Trophoblast cell (in vitro differentiated cells and primary cell): ENCODE measurements around the gene SIPA1L3.

Experiments used
- DNase-seq, 2 donors: peaks; one replicate each; pipeline ENCODE4 v3.0.0-alpha.2; 2016
- H2AFZ ChIP-seq: 2 replicates; pipeline ENCODE4 v1.6.1; 2013; ENCODE audit warnings: low read length, moderate library complexity, mild to moderate bottlenecking; ENCODE audit not compliant: insufficient read depth, poor library complexity
- H2AK5ac ChIP-seq: 2 replicates; pipeline ENCODE4 v1.6.1; 2013; ENCODE audit warnings: mild to moderate bottlenecking, low read length
- H2BK120ac ChIP-seq: 2 replicates; pipeline ENCODE4 v1.6.1; 2013; ENCODE audit warnings: low read length, mild to moderate bottlenecking, moderate library complexity; ENCODE audit not compliant: insufficient read depth, poor library complexity
- H2BK12ac ChIP-seq: 2 replicates; pipeline ENCODE4 v1.6.1; 2013; ENCODE audit warnings: mild to moderate bottlenecking, low read length, moderate library complexity
- H2BK5ac ChIP-seq: 2 replicates; pipeline ENCODE4 v1.6.1; 2013; ENCODE audit warnings: low read length, low read depth, moderate library complexity, mild to moderate bottlenecking; ENCODE audit not compliant: poor library complexity
- H3K14ac ChIP-seq: 2 replicates; pipeline ENCODE4 v1.6.1; 2013; ENCODE audit warnings: mild to moderate bottlenecking, low read length
- H3K18ac ChIP-seq: 2 replicates; pipeline ENCODE4 v1.6.1; 2013; ENCODE audit warnings: mild to moderate bottlenecking, low read length
- H3K23ac ChIP-seq: 2 replicates; pipeline ENCODE4 v1.6.1; 2013; ENCODE audit warnings: low read length
- H3K27ac ChIP-seq: 2 replicates; pipeline ENCODE4 v1.5.1; 2013; ENCODE audit warnings: low read depth, mild to moderate bottlenecking, inconsistent platforms, low read length, moderate library complexity
- H3K27me3 ChIP-seq: 2 replicates; pipeline ENCODE4 v1.6.1; 2013; ENCODE audit warnings: inconsistent platforms, mild to moderate bottlenecking, low read length, moderate library complexity; ENCODE audit not compliant: insufficient read depth
- H3K36me3 ChIP-seq, 2 experiments: 1 replicate in 1 of 2; 2 replicates in 1 of 2; pipeline ENCODE4 v1.6.1; 2013; ENCODE audit warnings: low read length in 2 of 2, mild to moderate bottlenecking in 2 of 2, moderate library complexity in 1 of 2; ENCODE audit not compliant: insufficient read depth in 2 of 2, control insufficient read depth in 1 of 2
- H3K4ac ChIP-seq: 2 replicates; pipeline ENCODE4 v1.6.1; 2013; ENCODE audit warnings: low read depth, mild to moderate bottlenecking, low read length, moderate library complexity
- H3K4me1 ChIP-seq, 2 experiments: 1 replicate in 1 of 2; 2 replicates in 1 of 2; pipeline ENCODE4 v1.6.1; 2013; ENCODE audit warnings: low read length in 2 of 2, mild to moderate bottlenecking in 2 of 2, moderate library complexity in 1 of 2; ENCODE audit not compliant: insufficient read depth in 2 of 2, control insufficient read depth in 1 of 2
- H3K4me2 ChIP-seq: 2 replicates; pipeline ENCODE4 v1.6.1; 2013; ENCODE audit warnings: inconsistent platforms, mild to moderate bottlenecking, low read length, moderate library complexity
- H3K4me3 ChIP-seq: 2 replicates; pipeline ENCODE4 v1.5.1; 2013; ENCODE audit warnings: mild to moderate bottlenecking, low read depth, low read length, inconsistent platforms
- H3K79me1 ChIP-seq: one replicate; pipeline ENCODE4 v1.6.1; 2013; ENCODE audit warnings: low read length
- H3K79me2 ChIP-seq: 2 replicates; pipeline ENCODE4 v1.6.1; 2013; ENCODE audit warnings: low read length, mild to moderate bottlenecking; ENCODE audit not compliant: control insufficient read depth, insufficient read depth, poor library complexity
- H3K9ac ChIP-seq: 2 replicates; pipeline ENCODE4 v1.6.1; 2013; ENCODE audit warnings: mild to moderate bottlenecking, low read length
- H3K9me3 ChIP-seq: 2 replicates; pipeline ENCODE4 v1.6.1; 2013; ENCODE audit warnings: low read depth, mild to moderate bottlenecking, control low read depth, inconsistent platforms, low read length; ENCODE audit not compliant: insufficient read depth
- H4K12ac ChIP-seq: 2 replicates; pipeline ENCODE4 v1.6.1; 2013; ENCODE audit warnings: low read depth, mild to moderate bottlenecking, low read length, moderate library complexity
- H4K8ac ChIP-seq: 2 replicates; pipeline ENCODE4 v1.6.1; 2013; ENCODE audit warnings: low read depth, mild to moderate bottlenecking, low read length, moderate library complexity
- H4K91ac ChIP-seq: one replicate; pipeline ENCODE4 v1.6.1; 2013; ENCODE audit warnings: low read depth, mild to moderate bottlenecking, low read length, moderate library complexity
- WGBS: extraction: QIAGEN DNeasy Blood & Tissue Kit; methylation state at CpG from one replicate; pipeline ENCODE4 v1.1.7; 2013; ENCODE audit warnings: missing lambda C conversion rate; ENCODE audit not compliant: insufficient read length, insufficient coverage; ENCODE audit errors: extremely low coverage; 5-methylcytosine and 5-hydroxymethylcytosine counted together

Gene SIPA1L3

GRCh38 chr19:38059897-38060296 lies 152.9 kb downstream of the SIPA1L3 start:
- no peak overlapping the region for H4K8ac ChIP-seq
- no peak overlapping the region for H2BK5ac ChIP-seq
- H3K14ac ChIP-seq, result no peak overlapping the region
- H2BK120ac ChIP-seq, result no peak overlapping the region
- H2AK5ac ChIP-seq, result no peak overlapping the region
- H3K27me3 ChIP-seq, result no peaks in the 10 kb centered on the region
- no peak overlapping the region for H2BK12ac ChIP-seq
- H2AFZ ChIP-seq, result no peak overlapping the region
- no peak overlapping the region for H3K27ac ChIP-seq
- H4K12ac ChIP-seq, result no peak overlapping the region
- H3K23ac ChIP-seq, result no peak overlapping the region
- no peaks in the 10 kb centered on the region for H3K36me3 ChIP-seq
- H3K79me1 ChIP-seq, result peaks cover 8% of the 10 kb centered on the region
- peaks cover 13 to 18% of the 10 kb centered on the region in 2 experiments for H3K4me1 ChIP-seq
- H3K9ac ChIP-seq, result no peak overlapping the region
- no peak overlapping the region for H4K91ac ChIP-seq
- H3K4ac ChIP-seq, result no peak overlapping the region
- WGBS, result no CpG with 5 or more reads among the region's 7 CpGs
- no peaks in the 10 kb centered on the region for H3K9me3 ChIP-seq
- peaks cover 3% of the 10 kb centered on the region for H3K79me2 ChIP-seq
- no peak overlapping the region for H3K4me2 ChIP-seq
- H3K18ac ChIP-seq, result no peak overlapping the region
- no peak for DNase-seq
- H3K4me3 ChIP-seq, result no peak overlapping the region

GRCh38 chr19:38060331-38060730 lies 153.3 kb downstream of the SIPA1L3 start:
- no CpG with 5 or more reads among the region's 7 CpGs for whole genome bisulfite sequencing
- H3K79me2 ChIP-seq, result peaks cover 3% of the 10 kb centered on the region
- no peak overlapping the region for H3K18ac ChIP-seq
- H3K4me2 ChIP-seq, result no peak overlapping the region
- H4K91ac ChIP-seq, result no peak overlapping the region
- H3K4me3 ChIP-seq, result no peak overlapping the region
- no peak overlapping the region for H4K12ac ChIP-seq
- H3K23ac ChIP-seq, result no peak overlapping the region
- no peak overlapping the region for H2AK5ac ChIP-seq
- no peak for DNase-seq
- peaks cover 8% of the 10 kb centered on the region for H3K79me1 ChIP-seq
- no peaks in the 10 kb centered on the region for H3K27me3 ChIP-seq
- H2BK12ac ChIP-seq, result no peak overlapping the region
- no peak overlapping the region for H3K14ac ChIP-seq
- no peak overlapping the region for H2AFZ ChIP-seq
- H2BK5ac ChIP-seq, result no peak overlapping the region
- peaks cover 13 to 18% of the 10 kb centered on the region in 2 experiments for H3K4me1 ChIP-seq
- no peak overlapping the region for H3K4ac ChIP-seq
- no peak overlapping the region for H3K27ac ChIP-seq
- H4K8ac ChIP-seq, result no peak overlapping the region
- H2BK120ac ChIP-seq, result no peak overlapping the region
- H3K36me3 ChIP-seq, result no peaks in the 10 kb centered on the region
- H3K9me3 ChIP-seq, result no peaks in the 10 kb centered on the region
- H3K9ac ChIP-seq, result peak overlapping the region; percentile 41

GRCh38 chr19:38061294-38061693 lies 154.3 kb downstream of the SIPA1L3 start:
- Histone ChIP-seq H2AK5ac (no peak overlapping the region), H2BK12ac (no peak overlapping the region), H3K4me3 (no peak overlapping the region), H2AFZ (no peak overlapping the region), H3K4me1 (peaks cover 13 to 18% of the 10 kb centered on the region in 2 experiments), H3K9me3 (no peaks in the 10 kb centered on the region), H3K23ac (no peak overlapping the region), H2BK120ac (no peak overlapping the region), H4K91ac (no peak overlapping the region), H3K4ac (no peak overlapping the region), H3K9ac (no peak overlapping the region), H4K12ac (no peak overlapping the region), H3K14ac (no peak overlapping the region), H3K36me3 (no peaks in the 10 kb centered on the region), H3K27ac (no peak overlapping the region), H4K8ac (no peak overlapping the region), H3K18ac (no peak overlapping the region), H2BK5ac (no peak overlapping the region), H3K27me3 (no peaks in the 10 kb centered on the region), H3K79me2 (peaks cover 3% of the 10 kb centered on the region), H3K79me1 (peaks cover 8% of the 10 kb centered on the region), H3K4me2 (no peak overlapping the region)
- peak; percentile 85 to 87 for DNase-seq
- WGBS, result no CpG with 5 or more reads among the region's 7 CpGs

GRCh38 chr19:38062959-38063761 lies 156.2 kb downstream of the SIPA1L3 start:
- Histone ChIP-seq H2AFZ (no peak overlapping the region), H3K9me3 (no peaks in the 10 kb centered on the region), H3K4me3 (no peak overlapping the region), H3K18ac (peak overlapping the region; percentile 64), H3K4me2 (no peak overlapping the region), H2AK5ac (no peak overlapping the region), H3K27me3 (no peaks in the 10 kb centered on the region), H3K4ac (no peak overlapping the region), H3K27ac (no peak overlapping the region), H2BK120ac (no peak overlapping the region), H3K36me3 (no peaks in the 10 kb centered on the region), H3K79me1 (peaks cover 6% of the 10 kb centered on the region), H3K79me2 (peaks cover 3% of the 10 kb centered on the region), H3K4me1 (peaks cover 10 to 14% of the 10 kb centered on the region in 2 experiments), H3K23ac (no peak overlapping the region), H2BK12ac (peak overlapping the region; percentile 53), H4K8ac (no peak overlapping the region), H4K91ac (no peak overlapping the region), H4K12ac (no peak overlapping the region), H3K14ac (no peak overlapping the region), H3K9ac (no peak overlapping the region), H2BK5ac (no peak overlapping the region)
- no peak for DNase-seq
- WGBS, result no CpG with 5 or more reads among the region's 21 CpGs
